C4-2B (cell line): Measurements from ENCODE around the gene MALSU1.

Experiments
- ZFX ChIP-seq: fragments of 450-650 bp; IDR thresholded peaks from 2 replicates; pipeline ENCODE4 v1.6.1; 2017
- TF ChIP-seq, protein P1 (sequence below): fragments of 450-650 bp; conservative IDR thresholded peaks from 2 replicates; pipeline ENCODE4 v1.5.1; 2017; ENCODE audit warnings: mild to moderate bottlenecking

DNA sequence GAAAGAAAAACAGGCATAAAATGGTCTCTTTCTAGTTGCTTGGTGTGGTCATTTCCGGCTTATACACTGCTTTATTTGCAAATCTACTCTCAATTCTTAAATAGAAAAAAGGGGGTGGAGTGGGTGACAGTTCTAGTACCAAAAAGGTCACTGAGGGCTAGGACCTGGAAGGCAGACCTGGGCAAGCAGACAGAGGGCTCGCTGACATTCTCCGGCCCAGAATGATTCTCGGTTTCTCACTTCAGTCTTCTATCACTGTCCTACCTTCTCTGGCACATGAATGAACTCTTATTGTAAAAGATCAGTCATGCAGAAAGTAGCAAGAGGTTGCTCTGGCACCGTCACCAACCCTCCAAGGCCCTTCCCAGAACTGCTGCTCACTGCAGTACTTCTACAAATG lies 54.0 kb downstream of the MALSU1 start:
- TF ChIP-seq, protein P1, sequence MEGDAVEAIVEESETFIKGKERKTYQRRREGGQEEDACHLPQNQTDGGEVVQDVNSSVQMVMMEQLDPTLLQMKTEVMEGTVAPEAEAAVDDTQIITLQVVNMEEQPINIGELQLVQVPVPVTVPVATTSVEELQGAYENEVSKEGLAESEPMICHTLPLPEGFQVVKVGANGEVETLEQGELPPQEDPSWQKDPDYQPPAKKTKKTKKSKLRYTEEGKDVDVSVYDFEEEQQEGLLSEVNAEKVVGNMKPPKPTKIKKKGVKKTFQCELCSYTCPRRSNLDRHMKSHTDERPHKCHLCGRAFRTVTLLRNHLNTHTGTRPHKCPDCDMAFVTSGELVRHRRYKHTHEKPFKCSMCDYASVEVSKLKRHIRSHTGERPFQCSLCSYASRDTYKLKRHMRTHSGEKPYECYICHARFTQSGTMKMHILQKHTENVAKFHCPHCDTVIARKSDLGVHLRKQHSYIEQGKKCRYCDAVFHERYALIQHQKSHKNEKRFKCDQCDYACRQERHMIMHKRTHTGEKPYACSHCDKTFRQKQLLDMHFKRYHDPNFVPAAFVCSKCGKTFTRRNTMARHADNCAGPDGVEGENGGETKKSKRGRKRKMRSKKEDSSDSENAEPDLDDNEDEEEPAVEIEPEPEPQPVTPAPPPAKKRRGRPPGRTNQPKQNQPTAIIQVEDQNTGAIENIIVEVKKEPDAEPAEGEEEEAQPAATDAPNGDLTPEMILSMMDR = no peak
- no peak for TF ChIP-seq ZFX
